HepG2 (cell line): ENCODE measurements around the gene CORO7. TPM values are rescaled to one million over a fixed set of nuclear protein-coding genes. Genes with fewer than 3 reads are reported as not detected.
A peak's percentile ranks its signal among the peaks of the same experiment; 100 is the strongest.

Source experiments
- ATAC-seq: fragments of 200-7000 bp; cut with Tn5 transposase; 3 replicates; pipeline ENCODE4 v1.9.1; 2020; ENCODE audit warnings: mild to moderate bottlenecking, moderate library complexity
- BruUV-seq: library from RNA; stranded (reverse); fragments of 400-500 nt; replicated peaks from 2 replicates; lab custom pipeline; 2021; lab: Mats Ljungman, UMichigan
- CTCF ChIA-PET: fragments of 300-600 bp; formaldehyde crosslinking; extraction: SDS; loops from one replicate; lab custom pipeline; 2021; ENCODE audit warnings: low total read pairs, inconsistent platforms, low intra/inter-chr PET ratio; lab: Yijun Ruan, JAX
- POLR2A ChIA-PET: fragments of 350-600 bp; sonication (Branson Sonifier 250); formaldehyde crosslinking; loops from one replicate; lab custom pipeline; 2020; ENCODE audit warnings: antibody characterized with exemption, inconsistent platforms; lab: Yijun Ruan, JAX
- DNase-seq: peaks from one replicate; pipeline ENCODE4 v3.0.0-alpha.2; 2015; ENCODE audit warnings: low spot score
- FAIRE-seq: peaks from 3 replicates; lab custom pipeline; 2011; peaks lifted over from hg19 to GRCh38; lab: Jason Lieb, UNC
- H2AFZ ChIP-seq: one replicate; pipeline ENCODE4 v1.6.1; 2011; ENCODE audit warnings: low read length, inconsistent platforms
- H3K27ac ChIP-seq: fragments of 300-600 bp; 3 replicates; pipeline ENCODE4 v1.8.0; 2011; ENCODE audit warnings: mixed run types, mild to moderate bottlenecking, mixed read lengths, low read length, inconsistent platforms; ENCODE audit not compliant: insufficient read depth; ENCODE audit errors: extremely low read length
- H3K27me3 ChIP-seq, 2 experiments: fragments of 200-600 bp in 1 of 2; 2 replicates in 1 of 2; 3 replicates in 1 of 2; pipeline versions ENCODE4 v1.6.0 to v1.8.0; 2011; ENCODE audit warnings: low read length in 2 of 2, mild to moderate bottlenecking in 2 of 2, moderate library complexity in 2 of 2, inconsistent platforms in 1 of 2; ENCODE audit not compliant: insufficient read depth in 2 of 2, control insufficient read depth in 1 of 2
- H3K36me3 ChIP-seq, 2 experiments: fragments of 200-600 bp in 1 of 2; replicated peaks in 1 of 2; 2 replicates in 1 of 2; 3 replicates in 1 of 2; pipeline versions ENCODE4 v1.5.1 to v1.8.0; 2011; ENCODE audit warnings: low read length in 2 of 2, inconsistent platforms in 1 of 2; ENCODE audit not compliant: insufficient read depth in 2 of 2, control insufficient read depth in 1 of 2
- H3K4me1 ChIP-seq: 2 replicates; pipeline ENCODE4 v1.5.1; 2012; ENCODE audit warnings: low read length, inconsistent platforms; ENCODE audit not compliant: insufficient read depth
- H3K4me2 ChIP-seq: 2 replicates; pipeline ENCODE4 v1.6.0; 2011; ENCODE audit warnings: low read depth, low read length, inconsistent platforms
- H3K4me3 ChIP-seq, 3 experiments: fragments of 200-600 bp in 1 of 3; sonication (generic), shearing (Covaris generic) in 1 of 3; replicated peaks in 1 of 3; 2 replicates each; pipeline ENCODE4 v1.5.1; 2011 to 2016; ENCODE audit warnings: low read length in 3 of 3, inconsistent platforms in 2 of 3, low read depth in 2 of 3, mild to moderate bottlenecking in 2 of 3, control low read depth in 1 of 3, mixed read lengths in 1 of 3; ENCODE audit not compliant: insufficient read depth in 1 of 3
- H3K79me2 ChIP-seq: one replicate; pipeline ENCODE4 v1.6.1; 2011; ENCODE audit warnings: low read length, inconsistent platforms; ENCODE audit not compliant: insufficient read depth
- H3K9ac ChIP-seq: 2 replicates; pipeline ENCODE4 v1.6.0; 2011; ENCODE audit warnings: mild to moderate bottlenecking, low read depth, low read length, inconsistent platforms; ENCODE audit not compliant: insufficient read depth
- H3K9me3 ChIP-seq: 2 replicates; pipeline ENCODE4 v1.5.1; 2012; ENCODE audit warnings: mild to moderate bottlenecking, low read length
- H4K20me1 ChIP-seq: 2 replicates; pipeline ENCODE4 v1.6.0; 2011; ENCODE audit warnings: inconsistent platforms, mild to moderate bottlenecking, low read length, moderate library complexity; ENCODE audit not compliant: insufficient read depth
- FOXK2 ChIP-seq: fragments of 450-650 bp; IDR thresholded peaks from 2 replicates; pipeline ENCODE4 v1.6.1; 2016
- NBN ChIP-seq: fragments of 450-650 bp; conservative IDR thresholded peaks from 2 replicates; pipeline ENCODE4 v1.6.1; 2017
- NFIB ChIP-seq: sonication (generic); formaldehyde crosslinking; IDR thresholded peaks from 2 replicates; pipeline ENCODE4 v1.9.0; 2021; ENCODE audit warnings: missing genetic modification reagents, mild to moderate bottlenecking, borderline replicate concordance
- POLR2G ChIP-seq: fragments of 200-400 bp; formaldehyde crosslinking; IDR thresholded peaks from 2 replicates; pipeline ENCODE4 v1.6.1; 2018; ENCODE audit warnings: mild to moderate bottlenecking, low read depth, low read length, moderate library complexity
- ZBTB39 ChIP-seq: sonication (generic); formaldehyde crosslinking; IDR thresholded peaks from 2 replicates; pipeline ENCODE4 v1.5.0; 2020; ENCODE audit warnings: missing genetic modification reagents
- ZSCAN29 ChIP-seq: sonication (generic); formaldehyde crosslinking; conservative IDR thresholded peaks from 2 replicates; pipeline ENCODE4 v1.4.0; 2020; ENCODE audit warnings: mild to moderate bottlenecking, missing genetic modification reagents
- WGBS: methylation state at CpG from one replicate; pipeline ENCODE4 v1.1.6; 2017; ENCODE audit warnings: low lambda C conversion rate; 5-methylcytosine and 5-hydroxymethylcytosine counted together
- in situ Hi-C: cut with HindIII; loops from 2 replicates; pipeline ENCODE4 v1.10.0; 2017; ENCODE audit warnings: low pct_unique_long_range_greater_than_20kb; ENCODE audit not compliant: extremely low pct_ligation_motif_present
- intact Hi-C: fragments of 100-400 bp; cut with micrococcal nuclease; formaldehyde crosslinking; loops from one replicate; pipeline ENCODE4 v1.10.0; 2022; ENCODE audit not compliant: unreplicated experiment
- polyA plus RNA-seq, 8 experiments: library from polyadenylated mRNA; depleted of rRNA in 3 of 8; stranded (reverse) in 7 of 8; unstranded in 1 of 8; fragments of >200 nt; fragmentation: Illumina TruSeq in 4 of 8; extraction: Trizol in 4 of 8; gene quantifications; 2 replicates each; pipeline versions ENCODE4 v1.2.1 to v1.2.3, GENCODE V29; 2011 to 2016; ENCODE audit warnings: low read depth in 4 of 8, missing spikeins in 1 of 8, mixed read lengths in 1 of 8; ENCODE audit not compliant: insufficient read depth in 1 of 8
- total RNA-seq, 5 experiments: library from RNA; depleted of rRNA; stranded (reverse); fragments of >200 nt; fragmentation: Illumina TruSeq; extraction: Trizol; gene quantifications; 2 replicates each; pipeline ENCODE4 v1.2.3, GENCODE V29; 2016; ENCODE audit warnings: low read depth in 1 of 5

The CORO7 gene
- total and polyA plus RNA-seq, 2 of the 13 experiments (the other 11 are each of a cell fraction or from before 2014, with no cell fraction given): 9.9 to 14.3 TPM

GRCh38 chr16:4435337-4436067, 19.1 kb upstream of the CORO7 start (continued):
- no peak for TF ChIP-seq ZBTB39

- H3K36me3 ChIP-seq: peaks cover 14 to 43% of the 10 kb centered on the region in 2 experiments
- no peak overlapping the region for H3K4me2 ChIP-seq
- no peak overlapping the region for H2AFZ ChIP-seq
- WGBS: 98% methylated on average over 12 of the region's 12 CpGs
- no peak overlapping the region for H3K27ac ChIP-seq
- H3K9me3 ChIP-seq: no peaks in the 10 kb centered on the region
- H3K4me1 ChIP-seq: no peaks in the 10 kb centered on the region
- BruUV-seq: no TSS peak
- peaks cover 18% of the 10 kb centered on the region for H3K79me2 ChIP-seq
- H3K9ac ChIP-seq: no peak overlapping the region
- H3K27me3 ChIP-seq: no peaks in the 10 kb centered on the region
- DNase-seq (no peak), FAIRE-seq (no peak), ATAC-seq (no peak)
- intact Hi-C loops: no loop called here
- TF ChIP-seq ZSCAN29 (no peak), FOXK2 (no peak), NBN (no peak), NFIB (no peak), POLR2G (peak; percentile 28; the same call in 1 of the 2 replicates)
- in situ Hi-C loops: no loop called here
- ChIA-PET POLR2A (no interaction called here), CTCF (no interaction called here)
- no peak overlapping the region for H3K4me3 ChIP-seq
- no peaks in the 10 kb centered on the region for H4K20me1 ChIP-seq
These were observed 17.8 kb upstream of the CORO7 start for GRCh38 chr16:4433914-4434787.
